HepG2 (cell line): ENCODE measurements around the gene RBM14.

Experiments used
- ELF1 ChIP-seq: sonication (generic); formaldehyde crosslinking; IDR thresholded peaks from 2 replicates; pipeline ENCODE4 v1.4.0; 2020; ENCODE audit warnings: missing genetic modification reagents
- EZH2 ChIP-seq: conservative IDR thresholded peaks from 2 replicates; pipeline ENCODE4 v1.6.1; 2012; ENCODE audit warnings: mild to moderate bottlenecking, low read depth, low read length, moderate library complexity
- MXI1 ChIP-seq: IDR thresholded peaks from 3 replicates; pipeline ENCODE4 v1.6.1; 2012; ENCODE audit warnings: low read depth, low read length, inconsistent platforms, borderline replicate concordance
- NCOR1 ChIP-seq: fragments of 200-600 bp; sonication (generic); IDR thresholded peaks from 2 replicates; pipeline ENCODE4 v1.7.0; 2017; ENCODE audit warnings: antibody characterized with exemption, low read length, borderline replicate concordance
- POLR2A ChIP-seq, 2 experiments: IDR thresholded peaks; 2 replicates each; pipeline ENCODE4 v1.6.1; 2011; ENCODE audit warnings: low read depth in 2 of 2, low read length in 2 of 2, mild to moderate bottlenecking in 1 of 2, moderate library complexity in 1 of 2; ENCODE audit not compliant: insufficient read depth in 1 of 2
- RFXANK ChIP-seq: IDR thresholded peaks from 2 replicates; pipeline ENCODE4 v1.6.1; 2016
- SMC3 ChIP-seq: IDR thresholded peaks from 2 replicates; pipeline ENCODE4 v1.6.1; 2011; ENCODE audit warnings: low read length, improper control_type of control experiment
- TAF15 ChIP-seq: fragments of 200-400 bp; formaldehyde crosslinking; IDR thresholded peaks from one replicate; pipeline ENCODE4 v1.6.1; 2018; ENCODE audit warnings: mild to moderate bottlenecking, low read depth, low read length; ENCODE audit not compliant: poor library complexity, severe bottlenecking
- ZFAT ChIP-seq: sonication (generic); formaldehyde crosslinking; conservative IDR thresholded peaks from 2 replicates; pipeline ENCODE4 v1.8.1; 2023; ENCODE audit warnings: missing genetic modification reagents, inconsistent platforms
- TF ChIP-seq, protein P1 (sequence below), 2 experiments: sonication (generic) in 1 of 2; formaldehyde crosslinking in 1 of 2; IDR thresholded peaks; 2 replicates each; pipeline versions ENCODE4 v1.4.0 to v1.6.1; 2018 to 2020; ENCODE audit warnings: missing genetic modification reagents in 2 of 2, borderline replicate concordance in 1 of 2, low read depth in 1 of 2, mild to moderate bottlenecking in 1 of 2, missing biosample characterization in 1 of 2
- TF ChIP-seq, protein P2 (sequence below): sonication (generic); formaldehyde crosslinking; IDR thresholded peaks from 2 replicates; pipeline ENCODE4 v1.5.0; 2020; ENCODE audit warnings: mild to moderate bottlenecking, missing genetic modification reagents, moderate library complexity
- TF ChIP-seq, protein P3 (sequence below): sonication (generic); formaldehyde crosslinking; IDR thresholded peaks from 2 replicates; pipeline ENCODE4 v1.8.0; 2022; ENCODE audit warnings: mild to moderate bottlenecking, missing genetic modification reagents, borderline replicate concordance

DNA sequence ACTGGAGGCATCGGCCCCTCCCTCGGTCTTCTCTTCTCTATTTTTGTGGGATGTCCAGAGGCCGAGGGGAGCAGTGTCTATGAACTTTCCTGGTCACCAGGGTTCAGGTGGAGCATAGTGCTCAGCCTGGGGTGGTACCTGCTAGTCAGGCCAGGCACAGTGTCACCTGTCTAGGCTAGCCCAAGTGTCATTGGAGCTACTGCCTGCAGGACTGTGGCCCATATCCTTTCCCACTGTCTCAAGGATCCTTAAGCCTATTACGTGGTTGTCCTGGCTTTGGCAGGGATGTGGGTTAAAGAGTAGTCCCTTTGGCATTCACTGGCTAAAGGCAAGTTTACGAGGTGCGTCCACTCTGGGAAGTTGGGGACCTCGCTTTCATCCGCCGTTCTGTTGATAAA lies 9.3 kb downstream of the RBM14 start:
- no peak for TF ChIP-seq SMC3
- no peak; a peak in 2 of 4 replicates for TF ChIP-seq POLR2A (IDR thresholded peaks at IDR 0.05; ENCODE audit: insufficient read depth in 1 of 2, low read depth in 2 of 2, low read length in 2 of 2)
- TF ChIP-seq ELF1: no peak
- no peak for TF ChIP-seq RFXANK
- TF ChIP-seq ZFAT (CRISPR knock-in tag): no peak
- TF ChIP-seq, protein P1, sequence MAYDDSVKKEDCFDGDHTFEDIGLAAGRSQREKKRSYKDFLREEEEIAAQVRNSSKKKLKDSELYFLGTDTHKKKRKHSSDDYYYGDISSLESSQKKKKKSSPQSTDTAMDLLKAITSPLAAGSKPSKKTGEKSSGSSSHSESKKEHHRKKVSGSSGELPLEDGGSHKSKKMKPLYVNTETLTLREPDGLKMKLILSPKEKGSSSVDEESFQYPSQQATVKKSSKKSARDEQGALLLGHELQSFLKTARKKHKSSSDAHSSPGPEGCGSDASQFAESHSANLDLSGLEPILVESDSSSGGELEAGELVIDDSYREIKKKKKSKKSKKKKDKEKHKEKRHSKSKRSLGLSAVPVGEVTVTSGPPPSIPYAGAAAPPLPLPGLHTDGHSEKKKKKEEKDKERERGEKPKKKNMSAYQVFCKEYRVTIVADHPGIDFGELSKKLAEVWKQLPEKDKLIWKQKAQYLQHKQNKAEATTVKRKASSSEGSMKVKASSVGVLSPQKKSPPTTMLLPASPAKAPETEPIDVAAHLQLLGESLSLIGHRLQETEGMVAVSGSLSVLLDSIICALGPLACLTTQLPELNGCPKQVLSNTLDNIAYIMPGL (CRISPR knock-in tag; IDR thresholded peaks at IDR 0.05; ENCODE audit: borderline replicate concordance in 1 of 2, low read depth in 1 of 2): no peak
- no peak for TF ChIP-seq TAF15
- TF ChIP-seq, protein P2, sequence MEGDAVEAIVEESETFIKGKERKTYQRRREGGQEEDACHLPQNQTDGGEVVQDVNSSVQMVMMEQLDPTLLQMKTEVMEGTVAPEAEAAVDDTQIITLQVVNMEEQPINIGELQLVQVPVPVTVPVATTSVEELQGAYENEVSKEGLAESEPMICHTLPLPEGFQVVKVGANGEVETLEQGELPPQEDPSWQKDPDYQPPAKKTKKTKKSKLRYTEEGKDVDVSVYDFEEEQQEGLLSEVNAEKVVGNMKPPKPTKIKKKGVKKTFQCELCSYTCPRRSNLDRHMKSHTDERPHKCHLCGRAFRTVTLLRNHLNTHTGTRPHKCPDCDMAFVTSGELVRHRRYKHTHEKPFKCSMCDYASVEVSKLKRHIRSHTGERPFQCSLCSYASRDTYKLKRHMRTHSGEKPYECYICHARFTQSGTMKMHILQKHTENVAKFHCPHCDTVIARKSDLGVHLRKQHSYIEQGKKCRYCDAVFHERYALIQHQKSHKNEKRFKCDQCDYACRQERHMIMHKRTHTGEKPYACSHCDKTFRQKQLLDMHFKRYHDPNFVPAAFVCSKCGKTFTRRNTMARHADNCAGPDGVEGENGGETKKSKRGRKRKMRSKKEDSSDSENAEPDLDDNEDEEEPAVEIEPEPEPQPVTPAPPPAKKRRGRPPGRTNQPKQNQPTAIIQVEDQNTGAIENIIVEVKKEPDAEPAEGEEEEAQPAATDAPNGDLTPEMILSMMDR (CRISPR knock-in tag): no peak
- TF ChIP-seq, protein P3, sequence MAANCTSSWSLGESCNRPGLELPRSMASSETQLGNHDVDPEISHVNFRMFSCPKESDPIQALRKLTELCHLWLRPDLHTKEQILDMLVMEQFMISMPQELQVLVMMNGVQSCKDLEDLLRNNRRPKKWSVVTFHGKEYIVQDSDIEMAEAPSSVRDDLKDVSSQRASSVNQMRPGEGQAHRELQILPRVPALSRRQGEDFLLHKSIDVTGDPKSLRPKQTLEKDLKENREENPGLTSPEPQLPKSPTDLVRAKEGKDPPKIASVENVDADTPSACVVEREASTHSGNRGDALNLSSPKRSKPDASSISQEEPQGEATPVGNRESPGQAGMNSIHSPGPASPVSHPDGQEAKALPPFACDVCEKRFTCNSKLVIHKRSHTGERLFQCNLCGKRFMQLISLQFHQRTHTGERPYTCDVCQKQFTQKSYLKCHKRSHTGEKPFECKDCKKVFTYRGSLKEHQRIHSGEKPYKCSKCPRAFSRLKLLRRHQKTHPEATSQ (CRISPR knock-in tag): no peak
- no peak for TF ChIP-seq EZH2
- TF ChIP-seq MXI1: no peak
- no peak for TF ChIP-seq NCOR1
